AG08395 (cell line): ENCODE results near the gene PUDP.
"Not testable (repeated sequence)": the region's sequence is repeated elsewhere in the genome, so short reads cannot be mapped to it uniquely, and the experiment has no call there.

Experiments
- DNase-seq: peaks from one replicate; pipeline ENCODE4 v3.0.0; 2012; ENCODE audit warnings: mixed read lengths, low spot score

PUDP gene

GRCh38 chrX:7109838-7110793 lies 37.8 kb downstream of the PUDP start:
- DNase-seq: no peak

DNA sequence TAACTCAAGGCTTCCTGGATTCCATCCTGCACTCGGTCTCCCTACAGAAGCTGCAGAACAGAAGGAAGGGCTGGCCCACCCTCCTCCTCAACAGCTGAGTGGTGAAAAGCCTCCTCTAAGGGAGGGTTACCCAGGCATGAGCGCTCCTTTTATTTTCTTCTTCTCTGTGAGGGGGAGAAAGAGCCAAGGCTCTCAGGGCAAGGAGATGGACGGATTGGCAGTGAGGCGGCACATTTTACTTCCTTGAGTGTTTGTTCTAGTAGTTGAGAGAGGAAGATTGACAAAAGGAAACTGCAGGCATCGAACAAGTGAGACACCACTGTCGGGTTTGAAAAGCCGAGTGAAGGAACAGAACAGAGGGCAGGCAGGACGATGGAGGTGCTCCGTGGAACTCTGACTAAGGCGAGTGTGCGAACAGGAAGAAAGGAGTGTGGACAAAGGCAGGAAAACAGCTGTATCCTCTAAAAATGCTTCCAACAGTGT lies 38.9 kb downstream of the PUDP start:
- DNase-seq: peak; percentile 5

- no peak for DNase-seq
Observed at GRCh38 chrX:7108030-7108429, 39.9 kb downstream of the PUDP start.

GRCh38 chrX:7106649-7107048 lies 41.3 kb downstream of the PUDP start:
- DNase-seq: no peak

DNA sequence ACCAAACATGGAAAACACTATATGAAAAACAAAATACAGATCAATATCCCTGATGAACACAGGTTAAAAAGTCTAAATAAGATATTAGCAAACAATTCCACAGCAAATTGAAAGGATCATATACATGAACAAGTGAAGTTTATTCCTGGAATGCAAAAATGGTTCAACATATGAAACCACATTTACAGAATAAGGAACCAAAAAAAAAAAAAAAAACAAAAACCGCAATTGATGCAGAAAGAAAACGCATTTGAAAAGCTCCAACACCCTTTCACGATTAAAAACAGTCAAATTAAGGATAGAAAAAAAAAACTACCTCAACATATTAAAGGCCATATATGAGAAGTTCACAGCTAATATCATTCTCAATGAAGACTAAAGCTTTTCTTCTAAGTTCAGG lies 45.8 kb downstream of the PUDP start:
- no peak for DNase-seq

DNA sequence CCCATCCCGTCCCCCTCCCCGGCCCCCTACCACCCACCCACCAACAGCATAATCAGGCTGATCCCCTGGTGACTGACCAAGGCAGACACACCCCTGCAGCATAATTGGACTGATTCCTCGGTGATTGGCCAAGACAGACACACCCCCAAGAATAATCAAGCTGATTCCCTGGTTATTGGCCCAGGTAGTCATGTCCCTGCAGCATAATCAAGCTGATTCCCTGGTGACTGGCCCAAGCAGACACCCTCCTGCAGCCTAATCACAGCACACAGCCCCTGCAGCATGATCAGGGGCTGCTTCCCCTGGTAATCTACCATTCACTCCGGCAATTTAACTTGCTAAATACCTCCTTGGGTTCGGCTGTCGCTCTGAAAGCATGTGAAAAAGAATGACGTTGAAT lies 47.9 kb downstream of the PUDP start:
- no peak for DNase-seq

GRCh38 chrX:7095657-7096056 lies 52.3 kb downstream of the PUDP start:
- DNase-seq: not testable (repeated sequence)

- DNase-seq: no peak
Observed at GRCh38 chrX:7093305-7093704, 54.6 kb downstream of the PUDP start.

DNA sequence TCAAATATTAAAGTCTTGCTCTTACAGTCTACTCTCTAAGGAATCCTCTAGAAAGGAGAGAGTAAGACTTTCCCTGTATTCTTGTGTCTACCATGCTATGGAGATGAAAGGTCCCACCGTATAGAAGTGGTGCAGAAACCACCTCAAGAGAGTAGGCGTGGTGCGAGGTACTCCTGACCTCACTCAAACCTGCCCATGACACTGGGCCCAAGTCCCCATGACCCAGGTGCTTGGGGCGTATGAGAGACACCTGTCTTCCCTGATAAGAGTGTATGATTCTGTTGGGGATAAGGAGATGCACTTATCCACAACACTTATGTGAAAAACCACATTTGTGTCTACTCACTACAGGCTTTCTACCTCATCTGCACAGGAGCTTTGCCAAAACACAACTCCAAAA lies 55.4 kb downstream of the PUDP start:
- DNase-seq: no peak

DNA sequence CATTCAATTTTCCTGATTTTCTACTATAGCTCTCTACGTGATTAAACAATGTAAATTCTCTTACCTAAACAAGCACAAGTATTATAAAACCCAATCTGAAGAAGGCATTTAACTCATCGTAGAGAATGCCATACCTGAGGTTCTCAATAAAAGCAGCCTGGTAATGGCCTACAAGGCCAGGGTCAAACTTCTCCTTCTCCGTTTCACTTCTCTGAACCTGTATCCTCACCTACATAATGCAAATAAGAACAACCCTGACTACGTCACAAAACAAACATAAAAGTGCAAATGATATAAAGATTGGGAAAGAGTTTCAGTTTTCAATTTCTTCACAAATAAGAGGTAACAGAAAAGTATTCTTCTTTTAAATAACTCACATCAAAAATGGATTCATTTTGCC lies 56.0 kb downstream of the PUDP start:
- DNase-seq: no peak

DNA sequence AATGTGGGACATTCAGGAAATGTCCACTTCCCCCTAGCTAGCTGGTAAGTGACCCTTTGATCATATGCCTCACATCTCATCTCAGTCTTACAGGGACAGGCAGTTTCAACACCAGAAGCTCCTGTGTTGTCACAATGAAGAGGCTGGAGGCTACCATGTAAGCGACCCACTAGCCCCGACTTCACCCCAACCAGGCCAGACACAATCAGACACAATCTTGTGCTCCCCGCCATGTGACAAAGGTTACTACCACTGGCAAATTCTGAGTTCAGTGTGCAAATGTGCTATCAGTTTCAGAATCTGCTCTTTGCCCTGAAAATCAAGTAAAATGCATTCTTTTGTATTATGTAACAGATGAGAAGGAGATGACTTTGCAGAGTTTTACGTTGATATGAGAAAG lies 57.3 kb downstream of the PUDP start:
- no peak for DNase-seq

GRCh38 chrX:7088968-7089615 lies 58.9 kb downstream of the PUDP start:
- DNase-seq: no peak

GRCh38 chrX:7086384-7086783 lies 61.6 kb downstream of the PUDP start:
- no peak for DNase-seq

- no peak for DNase-seq
Observed at GRCh38 chrX:7085879-7086278, 62.1 kb downstream of the PUDP start.

- DNase-seq: no peak
Observed at GRCh38 chrX:7084841-7085240, 63.1 kb downstream of the PUDP start.

GRCh38 chrX:7083468-7084396 lies 64.2 kb downstream of the PUDP start:
- DNase-seq: peak; percentile 89

GRCh38 chrX:7083021-7083420 lies 64.9 kb downstream of the PUDP start:
- DNase-seq: no peak

DNA sequence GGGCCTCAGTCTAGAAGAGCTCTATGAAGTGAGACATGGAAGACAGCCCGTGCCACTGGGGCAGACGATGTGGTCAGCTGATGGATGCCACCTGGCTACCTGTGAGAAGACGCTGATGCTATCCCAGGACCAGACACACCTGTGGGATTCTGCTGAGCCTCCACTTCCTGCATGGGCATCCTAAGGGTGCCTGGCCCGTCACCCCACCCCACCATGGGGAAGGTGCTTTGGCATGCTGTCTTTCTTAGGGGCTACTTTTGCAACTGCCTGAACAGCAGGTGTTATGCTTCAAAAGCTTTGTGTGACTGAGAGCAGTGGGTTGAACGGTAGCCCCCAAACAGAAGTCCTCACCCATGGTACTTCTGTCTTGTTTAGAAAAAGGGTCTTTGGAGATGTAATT lies 65.4 kb downstream of the PUDP start:
- no peak for DNase-seq

GRCh38 chrX:7077241-7078230 lies 70.4 kb downstream of the PUDP start:
- DNase-seq: no peak

DNA sequence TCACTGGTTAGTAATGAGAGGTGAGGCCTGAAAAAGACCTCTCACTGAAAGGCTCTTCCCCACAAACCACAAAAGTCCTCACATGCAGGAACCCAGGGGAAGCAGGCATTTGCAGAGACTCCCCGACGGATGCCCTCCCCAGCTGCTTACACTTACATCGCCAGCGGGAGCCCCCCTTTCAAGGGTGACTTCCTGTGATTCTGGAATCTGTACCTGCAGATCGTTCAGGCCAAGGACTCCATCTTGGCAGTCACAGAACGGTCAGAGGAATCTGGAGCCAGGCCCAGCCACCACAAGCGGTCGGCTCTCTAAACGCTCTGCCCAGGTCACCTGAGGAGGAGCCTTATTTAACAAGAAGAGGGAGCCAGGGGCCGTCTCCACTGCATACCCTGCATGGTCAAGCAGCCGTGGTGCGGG lies 71.7 kb downstream of the PUDP start:
- DNase-seq: no peak

- DNase-seq: no peak
Observed at GRCh38 chrX:7074908-7075204, 73.1 kb downstream of the PUDP start.
